Stimulated activated CD4-positive, alpha-beta T cell treated with anti-CD3 and anti-CD28 coated beads, Interleukin-2, amount 100 ng/mL, for 4 hours (primary cell): ENCODE measurements around the gene TRIM49.
"Not testable (repeated sequence)": the region's sequence is repeated elsewhere in the genome, so short reads cannot be mapped to it uniquely, and the experiment has no call there.

Experiments used
- DNase-seq: peaks from one replicate; pipeline ENCODE4 v3.0.0-alpha.2; 2020; ENCODE audit warnings: low read depth

TRIM49 gene, protein sequence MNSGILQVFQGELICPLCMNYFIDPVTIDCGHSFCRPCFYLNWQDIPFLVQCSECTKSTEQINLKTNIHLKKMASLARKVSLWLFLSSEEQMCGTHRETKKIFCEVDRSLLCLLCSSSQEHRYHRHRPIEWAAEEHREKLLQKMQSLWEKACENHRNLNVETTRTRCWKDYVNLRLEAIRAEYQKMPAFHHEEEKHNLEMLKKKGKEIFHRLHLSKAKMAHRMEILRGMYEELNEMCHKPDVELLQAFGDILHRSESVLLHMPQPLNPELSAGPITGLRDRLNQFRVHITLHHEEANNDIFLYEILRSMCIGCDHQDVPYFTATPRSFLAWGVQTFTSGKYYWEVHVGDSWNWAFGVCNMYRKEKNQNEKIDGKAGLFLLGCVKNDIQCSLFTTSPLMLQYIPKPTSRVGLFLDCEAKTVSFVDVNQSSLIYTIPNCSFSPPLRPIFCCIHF

DNA sequence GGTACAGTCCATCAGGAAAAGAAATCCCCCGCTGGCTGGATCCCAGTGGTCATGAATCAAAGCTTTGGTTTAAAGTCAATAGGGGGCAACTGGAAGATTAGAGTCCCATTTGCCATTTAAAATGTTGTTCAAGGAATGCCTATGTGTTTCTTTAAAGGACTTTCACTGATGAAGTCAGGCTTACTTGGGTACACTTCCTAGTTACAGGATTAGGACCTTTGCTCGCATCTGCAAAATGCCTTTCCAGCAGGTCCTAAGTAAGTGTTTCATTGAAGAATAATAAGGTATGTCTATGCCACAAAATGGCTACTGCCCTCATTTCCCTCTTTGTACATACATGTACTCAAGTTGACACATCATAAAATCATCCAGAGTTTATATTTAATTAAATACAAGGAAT is at the start of gene TRIM49:
Gene TRIM49 (minus strand): TSS at position 101 of the 400 bp plus-strand sequence. CDS start 4,106 bp downstream, outside the sequence.
- DNase-seq: not testable (repeated sequence)

DNA sequence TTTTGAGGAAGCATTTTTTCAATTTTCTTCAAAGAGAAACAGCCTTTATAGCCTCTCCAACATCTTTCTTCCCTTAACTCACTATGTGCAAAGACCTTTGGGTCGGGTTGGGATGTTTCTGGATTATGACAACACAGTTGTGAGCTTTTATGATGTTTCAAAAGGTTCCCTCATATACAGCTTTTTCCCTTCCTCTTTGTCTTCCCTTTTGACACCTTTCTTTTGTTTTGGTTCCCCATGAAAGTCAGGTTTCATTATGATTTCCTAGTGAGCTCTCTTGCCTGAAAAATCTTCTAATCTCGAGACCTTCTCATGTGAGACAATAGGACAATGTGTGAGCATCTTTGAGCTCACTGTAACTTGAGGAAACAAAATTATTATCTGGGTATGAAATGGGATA is 18.3 kb upstream of the TRIM49 start:
- DNase-seq: not testable (repeated sequence)

DNA sequence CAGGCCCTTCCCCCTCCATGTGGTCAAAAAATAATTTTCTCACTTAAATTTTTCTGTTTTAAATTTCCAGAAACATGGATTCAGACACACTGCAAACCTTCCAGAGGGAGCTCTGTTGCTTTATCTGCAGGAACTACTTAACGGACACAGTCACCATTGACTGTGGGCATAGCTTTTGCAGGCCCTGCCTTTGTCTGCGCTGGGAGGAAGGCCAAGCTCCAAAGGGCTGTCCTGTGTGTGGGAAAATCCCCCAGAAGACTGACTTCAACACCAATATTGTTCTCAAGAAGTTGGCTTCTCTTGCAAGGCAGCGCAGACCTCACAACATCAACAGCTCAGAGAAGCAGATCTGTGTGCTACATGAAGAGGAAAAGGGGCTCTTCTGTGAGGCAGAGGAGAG is 11.6 kb upstream of the TRIM49 start:
- not testable (repeated sequence) for DNase-seq

DNA sequence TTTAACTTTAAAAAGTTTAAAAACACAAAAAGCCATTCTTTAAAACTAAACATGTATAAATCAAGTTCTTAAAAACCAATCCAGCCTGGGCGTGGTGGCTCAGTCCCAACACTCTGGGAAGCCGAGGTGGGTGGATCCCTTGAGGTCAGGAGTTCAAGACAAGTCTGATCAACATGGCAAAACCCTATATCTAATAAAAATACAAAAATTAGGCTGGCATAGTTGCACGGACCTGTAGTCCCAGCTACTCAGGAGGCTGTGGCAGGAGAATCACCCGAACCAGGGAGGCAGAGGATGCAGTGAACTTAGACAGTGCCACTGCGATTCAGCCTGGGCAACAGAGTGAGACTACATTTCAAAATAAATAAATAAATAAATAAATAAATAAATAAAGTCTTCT is 5.2 kb upstream of the TRIM49 start:
- DNase-seq: not testable (repeated sequence)

DNA sequence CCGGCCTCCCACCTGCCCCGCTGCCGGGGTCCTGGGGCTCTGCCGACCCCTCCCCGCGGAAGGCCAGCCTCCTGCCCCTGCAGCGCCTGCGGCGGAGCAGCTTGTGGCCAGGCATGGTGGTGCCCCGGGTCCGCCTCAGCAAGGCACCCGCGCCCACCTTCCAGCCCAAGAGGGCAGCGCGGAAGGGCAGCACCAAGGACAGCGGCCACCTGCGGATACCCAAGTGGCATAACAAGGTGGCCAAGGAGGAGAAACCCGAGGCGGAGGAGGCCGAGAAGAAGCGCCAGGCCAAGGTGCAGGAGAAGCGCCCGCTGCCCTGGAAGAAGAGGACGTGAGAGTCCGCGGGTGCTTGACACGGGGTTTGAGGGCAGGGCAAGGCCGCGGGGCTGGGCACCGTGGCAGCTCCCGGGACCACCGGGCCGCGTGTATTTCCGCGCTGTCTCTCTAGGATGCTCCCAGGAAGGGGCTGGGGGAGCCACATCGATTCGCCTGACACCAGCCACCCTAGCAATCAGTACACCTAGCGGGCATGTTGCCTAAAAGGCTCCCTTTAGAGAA is 20.8 kb downstream of the TRIM49 start:
- DNase-seq: not testable (repeated sequence)

DNA sequence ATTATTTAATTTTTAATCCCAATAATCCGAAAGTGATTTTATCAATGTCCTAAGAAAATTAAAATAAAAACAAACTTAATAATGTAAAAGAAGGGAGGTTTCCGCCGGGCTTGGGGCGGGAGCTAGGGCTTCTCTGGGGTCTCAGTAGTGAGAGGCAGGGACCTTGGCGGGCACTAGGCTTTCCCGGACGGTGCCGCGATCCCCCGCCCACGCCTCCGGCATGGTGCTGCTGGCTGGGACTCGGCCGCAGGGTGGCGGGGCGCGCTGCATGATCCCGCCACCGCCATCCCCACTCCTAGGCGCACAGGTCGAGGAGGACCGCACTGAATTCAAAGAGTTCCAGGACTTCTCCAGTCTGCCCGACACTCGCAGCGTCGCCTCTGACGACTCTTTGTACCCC is 22.6 kb downstream of the TRIM49 start:
- not testable (repeated sequence) for DNase-seq

DNA sequence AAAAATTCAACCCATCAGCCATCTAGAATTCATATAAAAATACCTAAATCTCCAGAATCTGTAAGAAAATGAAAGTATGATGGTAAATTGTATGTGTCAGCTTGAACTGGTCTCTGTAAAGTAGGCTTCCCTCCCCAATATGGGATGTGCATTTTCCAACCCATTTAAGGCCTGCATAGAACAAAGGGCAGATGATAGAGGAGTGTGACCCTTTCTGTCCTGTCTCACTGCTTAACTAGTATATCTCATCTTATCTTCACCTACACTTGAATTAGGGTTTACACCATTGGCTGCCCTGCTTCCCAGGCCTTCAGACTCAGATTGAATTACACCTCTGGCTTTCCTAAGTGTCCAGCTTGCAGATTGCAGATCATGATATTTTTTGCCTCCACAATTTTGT is 57.6 kb downstream of the TRIM49 start:
- DNase-seq: not testable (repeated sequence)
